AG09319 (cell line): ENCODE results near the gene ZFPM1.

Source experiments
- DNase-seq: peaks from one replicate; pipeline ENCODE4 v3.0.0-alpha.2; 2010; ENCODE audit warnings: low read depth; ENCODE audit errors: extremely low read depth
- TF ChIP-seq, protein P1 (sequence below): IDR thresholded peaks from 2 replicates; pipeline ENCODE4 v1.5.1; 2011; ENCODE audit warnings: low read depth, mild to moderate bottlenecking, inconsistent platforms, low read length, moderate library complexity

The ZFPM1 gene

DNA sequence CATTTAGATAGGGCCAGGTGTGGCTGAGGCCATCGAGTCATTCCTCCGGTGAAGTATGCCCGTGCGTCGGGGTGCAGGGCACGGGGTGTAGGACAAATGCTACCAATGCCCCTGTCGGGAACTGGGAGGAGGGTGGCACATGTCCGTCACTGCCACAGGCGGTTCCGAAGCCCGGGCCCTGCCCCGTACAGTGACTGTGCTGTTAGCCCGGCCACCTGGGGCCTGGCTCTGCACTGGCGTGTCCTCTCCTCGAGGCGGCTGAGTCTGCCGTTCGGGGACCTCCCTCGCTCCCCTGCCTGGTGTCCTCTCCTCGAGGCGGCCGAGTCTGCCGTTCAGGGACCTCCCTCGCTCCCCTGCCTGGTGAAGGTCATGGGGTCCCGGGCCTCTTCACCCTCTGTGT is 7.0 kb upstream of the ZFPM1 start:
- DNase-seq = no peak

DNA sequence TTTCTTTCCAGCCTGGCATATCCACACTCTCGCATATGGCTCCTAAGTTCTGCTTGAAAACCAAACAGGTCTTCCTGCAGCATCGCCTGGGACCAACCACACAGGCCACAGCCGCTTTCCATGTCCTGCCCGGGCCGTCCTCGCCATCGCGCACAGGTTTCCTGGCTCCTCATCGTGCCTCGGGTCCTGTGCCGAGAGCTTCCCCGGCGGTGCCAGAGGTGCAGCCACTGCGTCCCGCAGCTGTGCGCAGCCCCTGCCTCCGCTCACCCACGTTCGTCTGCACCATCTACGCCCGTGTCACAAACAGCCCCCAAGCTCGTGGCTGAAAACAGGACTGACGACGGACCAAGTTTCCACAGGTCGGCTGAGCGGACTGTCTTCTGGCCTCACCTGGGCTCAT is 6.3 kb upstream of the ZFPM1 start:
- TF ChIP-seq, protein P1, sequence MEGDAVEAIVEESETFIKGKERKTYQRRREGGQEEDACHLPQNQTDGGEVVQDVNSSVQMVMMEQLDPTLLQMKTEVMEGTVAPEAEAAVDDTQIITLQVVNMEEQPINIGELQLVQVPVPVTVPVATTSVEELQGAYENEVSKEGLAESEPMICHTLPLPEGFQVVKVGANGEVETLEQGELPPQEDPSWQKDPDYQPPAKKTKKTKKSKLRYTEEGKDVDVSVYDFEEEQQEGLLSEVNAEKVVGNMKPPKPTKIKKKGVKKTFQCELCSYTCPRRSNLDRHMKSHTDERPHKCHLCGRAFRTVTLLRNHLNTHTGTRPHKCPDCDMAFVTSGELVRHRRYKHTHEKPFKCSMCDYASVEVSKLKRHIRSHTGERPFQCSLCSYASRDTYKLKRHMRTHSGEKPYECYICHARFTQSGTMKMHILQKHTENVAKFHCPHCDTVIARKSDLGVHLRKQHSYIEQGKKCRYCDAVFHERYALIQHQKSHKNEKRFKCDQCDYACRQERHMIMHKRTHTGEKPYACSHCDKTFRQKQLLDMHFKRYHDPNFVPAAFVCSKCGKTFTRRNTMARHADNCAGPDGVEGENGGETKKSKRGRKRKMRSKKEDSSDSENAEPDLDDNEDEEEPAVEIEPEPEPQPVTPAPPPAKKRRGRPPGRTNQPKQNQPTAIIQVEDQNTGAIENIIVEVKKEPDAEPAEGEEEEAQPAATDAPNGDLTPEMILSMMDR = no peak
- DNase-seq = no peak

More for the DNA sequence above, 7.0 kb upstream of the ZFPM1 start:
- TF ChIP-seq, protein P1 = no peak

DNA sequence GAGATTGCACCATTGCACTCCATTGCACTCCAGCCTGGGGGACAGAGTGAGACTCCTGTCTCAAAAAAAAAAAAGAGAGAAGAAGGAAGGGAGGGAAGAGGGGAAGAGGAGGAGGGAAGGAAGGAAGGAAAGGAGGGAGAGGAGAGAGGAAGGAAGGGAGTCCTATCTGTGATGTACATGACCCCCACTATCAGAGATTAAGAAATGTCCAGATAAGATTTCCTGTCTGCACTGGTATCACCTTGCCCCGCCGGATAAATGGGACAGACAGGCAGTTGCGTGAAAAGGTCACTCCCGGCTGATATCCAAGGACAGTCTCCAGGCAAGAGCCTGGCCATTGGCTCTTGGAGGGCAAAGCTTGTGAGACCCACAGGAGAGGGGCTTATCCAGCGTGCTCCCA is 5.2 kb upstream of the ZFPM1 start:
- TF ChIP-seq, protein P1 = no peak
- DNase-seq = no peak

DNA sequence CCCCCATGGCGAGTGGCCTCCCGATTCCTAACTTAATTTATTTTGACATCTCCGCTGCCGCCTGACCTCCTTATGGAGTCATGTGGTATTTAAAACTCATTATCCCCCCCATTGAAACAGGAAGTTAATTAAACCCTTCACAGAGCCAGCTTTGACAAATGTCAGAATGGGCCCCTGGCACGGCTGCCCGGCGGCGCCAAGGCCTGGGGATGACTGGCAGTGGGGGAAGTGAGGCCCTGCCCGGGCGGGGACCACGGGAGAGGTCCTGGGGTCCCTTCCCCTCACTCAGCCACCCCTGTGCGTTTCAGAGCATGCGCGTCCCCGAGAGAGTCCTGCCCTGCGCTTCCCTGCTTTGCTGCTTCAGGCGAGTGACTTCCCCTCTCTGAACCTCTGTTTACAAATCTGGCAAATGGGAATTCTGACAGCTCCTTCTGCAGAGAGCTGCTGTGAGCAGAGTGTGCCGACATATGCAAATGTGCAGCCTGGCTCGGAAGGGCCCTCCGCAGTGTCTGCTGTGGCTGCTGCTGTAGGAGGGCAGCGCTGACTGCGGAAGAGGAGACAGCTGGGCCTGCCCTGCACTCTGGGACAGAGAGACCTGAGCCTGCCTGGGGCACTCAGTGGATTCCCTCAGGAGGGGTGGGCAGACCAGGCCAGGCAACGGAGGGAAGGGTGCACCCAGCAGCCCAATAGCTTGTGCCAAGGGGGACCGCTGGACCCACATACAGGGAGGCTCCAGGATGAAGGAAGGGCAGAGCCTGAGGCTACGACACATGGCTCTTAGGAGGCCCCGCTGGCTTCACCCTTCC is 4.4 kb upstream of the ZFPM1 start:
- no peak for DNase-seq
- TF ChIP-seq, protein P1 = no peak

DNA sequence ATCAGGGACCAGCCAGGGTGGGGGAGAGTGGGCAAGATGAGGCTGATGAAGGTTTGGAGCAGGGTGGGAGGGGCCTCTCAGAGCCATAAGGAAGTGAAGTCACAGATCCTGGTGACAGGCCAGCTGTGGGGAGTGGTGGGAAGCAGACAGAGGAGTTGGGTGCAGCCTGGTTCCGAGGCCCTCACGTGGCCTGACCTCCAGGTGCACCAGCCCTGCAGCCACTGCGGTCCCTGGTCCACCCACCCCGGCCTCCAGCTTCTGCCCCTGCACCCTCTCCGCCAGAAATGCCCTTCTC is 3.9 kb upstream of the ZFPM1 start:
- no peak for DNase-seq
- TF ChIP-seq, protein P1 = no peak

DNA sequence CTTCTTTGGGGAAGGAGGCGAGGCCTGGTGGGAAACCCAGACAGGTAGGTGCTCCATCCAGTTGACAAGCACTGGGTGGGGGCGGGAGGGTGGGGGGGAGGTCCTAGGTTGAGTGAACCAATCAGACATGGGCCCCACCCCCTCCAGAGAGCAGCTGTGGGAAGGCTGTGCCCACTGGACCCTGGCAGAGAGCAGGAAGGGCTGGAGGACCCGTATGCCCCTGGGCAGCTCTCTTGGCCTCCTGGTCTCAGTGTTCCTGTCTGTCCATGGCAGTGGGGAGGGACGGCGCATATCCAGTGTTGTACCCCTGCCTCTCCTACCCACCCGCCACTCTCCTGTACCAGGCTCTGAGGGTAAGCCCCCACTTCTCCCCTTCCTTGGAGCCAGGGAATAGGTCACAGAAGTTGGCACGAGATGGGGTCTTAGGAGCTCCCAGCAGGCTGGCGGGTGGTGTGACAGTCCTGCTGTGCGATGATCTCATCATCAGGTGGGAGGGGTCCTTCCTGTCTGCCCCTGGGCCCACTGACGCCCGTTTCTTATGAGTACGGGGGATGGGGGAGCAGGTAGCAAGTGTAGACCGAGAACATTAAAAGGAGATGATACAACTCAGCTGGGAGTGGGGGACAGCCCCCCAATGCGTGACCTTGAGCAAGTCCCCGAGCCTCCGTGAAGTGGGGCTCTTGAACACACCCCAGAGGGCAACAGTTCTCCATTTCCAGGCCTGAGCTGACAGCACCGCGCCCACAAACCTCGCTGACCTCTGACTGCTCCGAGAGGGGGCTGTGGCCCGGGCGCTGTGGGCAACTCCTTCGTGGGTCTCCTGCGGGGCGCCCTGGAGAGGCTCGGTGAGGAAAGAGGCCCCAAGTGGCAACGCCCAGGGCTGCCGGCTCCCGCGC is 1.2 kb upstream of the ZFPM1 start:
- no peak for DNase-seq

More for the DNA sequence above, 1.2 kb upstream of the ZFPM1 start:
- TF ChIP-seq, protein P1 = no peak
